HepG2 (cell line): Measurements from ENCODE around the gene ANKRD65. TPM values are rescaled to one million over a fixed set of nuclear protein-coding genes. Genes with fewer than 3 reads are reported as not detected.

Source experiments
- CBX2 ChIP-seq, 2 experiments: fragments of 200-600 bp in 1 of 2; sonication (generic); formaldehyde crosslinking in 1 of 2; IDR thresholded peaks; 2 replicates each; pipeline versions ENCODE4 v1.7.0 to v1.8.1; 2018 to 2022; ENCODE audit warnings: low read depth in 2 of 2, low read length in 1 of 2, mild to moderate bottlenecking in 1 of 2, missing genetic modification reagents in 1 of 2
- NFE2 ChIP-seq: sonication (generic); formaldehyde crosslinking; IDR thresholded peaks from 2 replicates; pipeline ENCODE4 v1.4.0; 2020; ENCODE audit warnings: missing genetic modification reagents
- RARG ChIP-seq: sonication (generic); formaldehyde crosslinking; IDR thresholded peaks from 2 replicates; pipeline ENCODE4 v1.4.0; 2020; ENCODE audit warnings: low read depth, mild to moderate bottlenecking, missing genetic modification reagents
- ZNF777 ChIP-seq: sonication (generic); formaldehyde crosslinking; IDR thresholded peaks from 2 replicates; pipeline ENCODE4 v1.4.0; 2020; ENCODE audit warnings: missing genetic modification reagents
- ZNF782 ChIP-seq: sonication (generic); formaldehyde crosslinking; IDR thresholded peaks from 2 replicates; pipeline ENCODE4 v1.4.0; 2020; ENCODE audit warnings: missing genetic modification reagents, mild to moderate bottlenecking, borderline replicate concordance
- ZSCAN20 ChIP-seq: sonication (generic); formaldehyde crosslinking; IDR thresholded peaks from 2 replicates; pipeline ENCODE4 v1.4.0; 2020; ENCODE audit warnings: missing genetic modification reagents, mild to moderate bottlenecking, borderline replicate concordance
- polyA plus RNA-seq, 8 experiments: library from polyadenylated mRNA; depleted of rRNA in 3 of 8; stranded (reverse) in 7 of 8; unstranded in 1 of 8; fragments of >200 nt; fragmentation: Illumina TruSeq in 4 of 8; extraction: Trizol in 4 of 8; gene quantifications; 2 replicates each; pipeline versions ENCODE4 v1.2.1 to v1.2.3, GENCODE V29; 2011 to 2016; ENCODE audit warnings: low read depth in 4 of 8, missing spikeins in 1 of 8, mixed read lengths in 1 of 8; ENCODE audit not compliant: insufficient read depth in 1 of 8
- total RNA-seq, 5 experiments: library from RNA; depleted of rRNA; stranded (reverse); fragments of >200 nt; fragmentation: Illumina TruSeq; extraction: Trizol; gene quantifications; 2 replicates each; pipeline ENCODE4 v1.2.3, GENCODE V29; 2016; ENCODE audit warnings: low read depth in 1 of 5
- TF ChIP-seq, protein P1 (sequence below): sonication (generic); formaldehyde crosslinking; IDR thresholded peaks from 2 replicates; pipeline ENCODE4 v1.5.1; 2020; ENCODE audit warnings: missing genetic modification reagents, mild to moderate bottlenecking, borderline replicate concordance
- TF ChIP-seq, protein P2 (sequence below): sonication (generic); formaldehyde crosslinking; IDR thresholded peaks from 2 replicates; pipeline ENCODE4 v1.4.0; 2020; ENCODE audit warnings: mild to moderate bottlenecking, missing genetic modification reagents
- TF ChIP-seq, protein P3 (sequence below): sonication (generic); formaldehyde crosslinking; IDR thresholded peaks from 2 replicates; pipeline ENCODE4 v1.5.0; 2020; ENCODE audit warnings: missing genetic modification reagents
- TF ChIP-seq, protein P4 (sequence below): sonication (generic); formaldehyde crosslinking; IDR thresholded peaks from 2 replicates; pipeline ENCODE4 v1.5.0; 2020; ENCODE audit warnings: missing genetic modification reagents
- TF ChIP-seq, protein P5 (sequence below), 2 experiments: IDR thresholded peaks; 2 replicates each; pipeline ENCODE4 v1.6.1; 2011 to 2012; ENCODE audit warnings: low read length in 2 of 2, borderline replicate concordance in 1 of 2, low read depth in 1 of 2, mild to moderate bottlenecking in 1 of 2, moderate library complexity in 1 of 2
- TF ChIP-seq, protein P6 (sequence below): sonication (generic); formaldehyde crosslinking; IDR thresholded peaks from 2 replicates; pipeline ENCODE4 v1.4.0; 2020; ENCODE audit warnings: missing genetic modification reagents, mild to moderate bottlenecking, borderline replicate concordance

ANKRD65 gene
- total and polyA plus RNA-seq, 2 of the 13 experiments (the other 11 are each of a cell fraction or from before 2014, with no cell fraction given) = 12.1 to 30.1 TPM

DNA sequence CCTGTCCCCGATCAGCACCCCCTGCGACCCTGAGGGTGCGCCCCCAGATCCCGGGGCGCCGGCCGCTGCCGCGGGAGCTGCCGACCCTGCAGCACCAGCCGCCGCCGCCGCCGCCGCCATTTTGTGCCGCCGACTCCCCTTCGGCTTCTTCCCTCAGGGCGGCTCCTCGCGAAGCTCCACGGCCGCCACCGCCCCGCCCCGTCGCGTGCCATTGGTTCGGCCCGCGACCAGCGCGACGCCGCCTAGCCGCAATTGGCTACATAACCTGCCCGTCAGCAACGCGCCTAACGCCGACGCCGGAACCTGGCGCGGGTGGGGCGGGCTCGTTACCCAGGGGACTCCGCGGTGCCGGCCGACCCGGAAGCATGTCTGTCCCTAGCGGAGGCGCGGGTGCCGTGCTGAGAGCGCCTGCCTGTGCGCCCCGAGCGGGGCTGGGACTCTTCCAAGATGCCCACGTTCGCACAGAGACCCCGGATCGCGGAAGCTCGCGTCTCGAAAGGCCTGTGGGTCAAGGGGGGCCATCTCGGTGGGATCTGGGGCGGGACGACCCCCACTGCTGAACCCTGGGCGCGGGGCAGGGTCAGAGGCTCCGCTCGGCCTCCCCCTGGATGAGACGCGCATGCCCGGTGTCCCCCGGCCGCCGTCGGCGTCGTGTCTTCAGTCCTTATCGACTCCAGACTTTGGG, 21.7 kb downstream of the ANKRD65 start, which contains the start of gene CCNL2 (continued):
- TF ChIP-seq, protein P1, sequence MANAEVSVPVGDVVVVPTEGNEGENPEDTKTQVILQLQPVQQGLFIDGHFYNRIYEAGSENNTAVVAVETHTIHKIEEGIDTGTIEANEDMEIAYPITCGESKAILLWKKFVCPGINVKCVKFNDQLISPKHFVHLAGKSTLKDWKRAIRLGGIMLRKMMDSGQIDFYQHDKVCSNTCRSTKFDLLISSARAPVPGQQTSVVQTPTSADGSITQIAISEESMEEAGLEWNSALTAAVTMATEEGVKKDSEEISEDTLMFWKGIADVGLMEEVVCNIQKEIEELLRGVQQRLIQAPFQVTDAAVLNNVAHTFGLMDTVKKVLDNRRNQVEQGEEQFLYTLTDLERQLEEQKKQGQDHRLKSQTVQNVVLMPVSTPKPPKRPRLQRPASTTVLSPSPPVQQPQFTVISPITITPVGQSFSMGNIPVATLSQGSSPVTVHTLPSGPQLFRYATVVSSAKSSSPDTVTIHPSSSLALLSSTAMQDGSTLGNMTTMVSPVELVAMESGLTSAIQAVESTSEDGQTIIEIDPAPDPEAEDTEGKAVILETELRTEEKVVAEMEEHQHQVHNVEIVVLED (CRISPR knock-in tag) = peak; percentile 98
- peak; percentile 57; the same call in 1 of the 2 replicates for TF ChIP-seq ZNF782 (CRISPR knock-in tag)
- no peak for TF ChIP-seq CBX2 (IDR thresholded peaks at IDR 0.05; ENCODE audit: low read depth, low read length)
- TF ChIP-seq CBX2 (CRISPR knock-in tag; IDR thresholded peaks at IDR 0.05; ENCODE audit: low read depth) = no peak
- TF ChIP-seq, protein P2, sequence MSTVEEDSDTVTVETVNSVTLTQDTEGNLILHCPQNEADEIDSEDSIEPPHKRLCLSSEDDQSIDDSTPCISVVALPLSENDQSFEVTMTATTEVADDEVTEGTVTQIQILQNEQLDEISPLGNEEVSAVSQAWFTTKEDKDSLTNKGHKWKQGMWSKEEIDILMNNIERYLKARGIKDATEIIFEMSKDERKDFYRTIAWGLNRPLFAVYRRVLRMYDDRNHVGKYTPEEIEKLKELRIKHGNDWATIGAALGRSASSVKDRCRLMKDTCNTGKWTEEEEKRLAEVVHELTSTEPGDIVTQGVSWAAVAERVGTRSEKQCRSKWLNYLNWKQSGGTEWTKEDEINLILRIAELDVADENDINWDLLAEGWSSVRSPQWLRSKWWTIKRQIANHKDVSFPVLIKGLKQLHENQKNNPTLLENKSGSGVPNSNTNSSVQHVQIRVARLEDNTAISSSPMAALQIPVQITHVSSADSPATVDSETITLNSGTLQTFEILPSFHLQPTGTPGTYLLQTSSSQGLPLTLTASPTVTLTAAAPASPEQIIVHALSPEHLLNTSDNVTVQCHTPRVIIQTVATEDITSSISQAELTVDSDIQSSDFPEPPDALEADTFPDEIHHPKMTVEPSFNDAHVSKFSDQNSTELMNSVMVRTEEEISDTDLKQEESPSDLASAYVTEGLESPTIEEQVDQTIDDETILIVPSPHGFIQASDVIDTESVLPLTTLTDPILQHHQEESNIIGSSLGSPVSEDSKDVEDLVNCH (CRISPR knock-in tag) = no peak
- no peak for TF ChIP-seq RARG (CRISPR knock-in tag)
- TF ChIP-seq ZSCAN20 (CRISPR knock-in tag) = peak; percentile 64; the same call in 1 of the 2 replicates
- TF ChIP-seq, protein P3, sequence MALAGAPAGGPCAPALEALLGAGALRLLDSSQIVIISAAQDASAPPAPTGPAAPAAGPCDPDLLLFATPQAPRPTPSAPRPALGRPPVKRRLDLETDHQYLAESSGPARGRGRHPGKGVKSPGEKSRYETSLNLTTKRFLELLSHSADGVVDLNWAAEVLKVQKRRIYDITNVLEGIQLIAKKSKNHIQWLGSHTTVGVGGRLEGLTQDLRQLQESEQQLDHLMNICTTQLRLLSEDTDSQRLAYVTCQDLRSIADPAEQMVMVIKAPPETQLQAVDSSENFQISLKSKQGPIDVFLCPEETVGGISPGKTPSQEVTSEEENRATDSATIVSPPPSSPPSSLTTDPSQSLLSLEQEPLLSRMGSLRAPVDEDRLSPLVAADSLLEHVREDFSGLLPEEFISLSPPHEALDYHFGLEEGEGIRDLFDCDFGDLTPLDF (CRISPR knock-in tag) = peak; percentile 57; the same call in 1 of the 2 replicates
- TF ChIP-seq, protein P4, sequence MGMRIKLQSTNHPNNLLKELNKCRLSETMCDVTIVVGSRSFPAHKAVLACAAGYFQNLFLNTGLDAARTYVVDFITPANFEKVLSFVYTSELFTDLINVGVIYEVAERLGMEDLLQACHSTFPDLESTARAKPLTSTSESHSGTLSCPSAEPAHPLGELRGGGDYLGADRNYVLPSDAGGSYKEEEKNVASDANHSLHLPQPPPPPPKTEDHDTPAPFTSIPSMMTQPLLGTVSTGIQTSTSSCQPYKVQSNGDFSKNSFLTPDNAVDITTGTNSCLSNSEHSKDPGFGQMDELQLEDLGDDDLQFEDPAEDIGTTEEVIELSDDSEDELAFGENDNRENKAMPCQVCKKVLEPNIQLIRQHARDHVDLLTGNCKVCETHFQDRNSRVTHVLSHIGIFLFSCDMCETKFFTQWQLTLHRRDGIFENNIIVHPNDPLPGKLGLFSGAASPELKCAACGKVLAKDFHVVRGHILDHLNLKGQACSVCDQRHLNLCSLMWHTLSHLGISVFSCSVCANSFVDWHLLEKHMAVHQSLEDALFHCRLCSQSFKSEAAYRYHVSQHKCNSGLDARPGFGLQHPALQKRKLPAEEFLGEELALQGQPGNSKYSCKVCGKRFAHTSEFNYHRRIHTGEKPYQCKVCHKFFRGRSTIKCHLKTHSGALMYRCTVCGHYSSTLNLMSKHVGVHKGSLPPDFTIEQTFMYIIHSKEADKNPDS (CRISPR knock-in tag) = peak; percentile 82; the same call in 1 of the 2 replicates
- TF ChIP-seq, protein P5, sequence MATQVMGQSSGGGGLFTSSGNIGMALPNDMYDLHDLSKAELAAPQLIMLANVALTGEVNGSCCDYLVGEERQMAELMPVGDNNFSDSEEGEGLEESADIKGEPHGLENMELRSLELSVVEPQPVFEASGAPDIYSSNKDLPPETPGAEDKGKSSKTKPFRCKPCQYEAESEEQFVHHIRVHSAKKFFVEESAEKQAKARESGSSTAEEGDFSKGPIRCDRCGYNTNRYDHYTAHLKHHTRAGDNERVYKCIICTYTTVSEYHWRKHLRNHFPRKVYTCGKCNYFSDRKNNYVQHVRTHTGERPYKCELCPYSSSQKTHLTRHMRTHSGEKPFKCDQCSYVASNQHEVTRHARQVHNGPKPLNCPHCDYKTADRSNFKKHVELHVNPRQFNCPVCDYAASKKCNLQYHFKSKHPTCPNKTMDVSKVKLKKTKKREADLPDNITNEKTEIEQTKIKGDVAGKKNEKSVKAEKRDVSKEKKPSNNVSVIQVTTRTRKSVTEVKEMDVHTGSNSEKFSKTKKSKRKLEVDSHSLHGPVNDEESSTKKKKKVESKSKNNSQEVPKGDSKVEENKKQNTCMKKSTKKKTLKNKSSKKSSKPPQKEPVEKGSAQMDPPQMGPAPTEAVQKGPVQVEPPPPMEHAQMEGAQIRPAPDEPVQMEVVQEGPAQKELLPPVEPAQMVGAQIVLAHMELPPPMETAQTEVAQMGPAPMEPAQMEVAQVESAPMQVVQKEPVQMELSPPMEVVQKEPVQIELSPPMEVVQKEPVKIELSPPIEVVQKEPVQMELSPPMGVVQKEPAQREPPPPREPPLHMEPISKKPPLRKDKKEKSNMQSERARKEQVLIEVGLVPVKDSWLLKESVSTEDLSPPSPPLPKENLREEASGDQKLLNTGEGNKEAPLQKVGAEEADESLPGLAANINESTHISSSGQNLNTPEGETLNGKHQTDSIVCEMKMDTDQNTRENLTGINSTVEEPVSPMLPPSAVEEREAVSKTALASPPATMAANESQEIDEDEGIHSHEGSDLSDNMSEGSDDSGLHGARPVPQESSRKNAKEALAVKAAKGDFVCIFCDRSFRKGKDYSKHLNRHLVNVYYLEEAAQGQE (IDR thresholded peaks at IDR 0.05; ENCODE audit: borderline replicate concordance in 1 of 2, low read depth in 1 of 2, low read length in 2 of 2) = no peak
- TF ChIP-seq NFE2 = no peak
- TF ChIP-seq, protein P6, sequence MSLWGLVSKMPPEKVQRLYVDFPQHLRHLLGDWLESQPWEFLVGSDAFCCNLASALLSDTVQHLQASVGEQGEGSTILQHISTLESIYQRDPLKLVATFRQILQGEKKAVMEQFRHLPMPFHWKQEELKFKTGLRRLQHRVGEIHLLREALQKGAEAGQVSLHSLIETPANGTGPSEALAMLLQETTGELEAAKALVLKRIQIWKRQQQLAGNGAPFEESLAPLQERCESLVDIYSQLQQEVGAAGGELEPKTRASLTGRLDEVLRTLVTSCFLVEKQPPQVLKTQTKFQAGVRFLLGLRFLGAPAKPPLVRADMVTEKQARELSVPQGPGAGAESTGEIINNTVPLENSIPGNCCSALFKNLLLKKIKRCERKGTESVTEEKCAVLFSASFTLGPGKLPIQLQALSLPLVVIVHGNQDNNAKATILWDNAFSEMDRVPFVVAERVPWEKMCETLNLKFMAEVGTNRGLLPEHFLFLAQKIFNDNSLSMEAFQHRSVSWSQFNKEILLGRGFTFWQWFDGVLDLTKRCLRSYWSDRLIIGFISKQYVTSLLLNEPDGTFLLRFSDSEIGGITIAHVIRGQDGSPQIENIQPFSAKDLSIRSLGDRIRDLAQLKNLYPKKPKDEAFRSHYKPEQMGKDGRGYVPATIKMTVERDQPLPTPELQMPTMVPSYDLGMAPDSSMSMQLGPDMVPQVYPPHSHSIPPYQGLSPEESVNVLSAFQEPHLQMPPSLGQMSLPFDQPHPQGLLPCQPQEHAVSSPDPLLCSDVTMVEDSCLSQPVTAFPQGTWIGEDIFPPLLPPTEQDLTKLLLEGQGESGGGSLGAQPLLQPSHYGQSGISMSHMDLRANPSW = no peak
- 0 out of 2 replicates have a peak, but pooled peaks have one; percentile 27 for TF ChIP-seq ZNF777 (CRISPR knock-in tag)
